Mesothelial cell of epicardium (in vitro differentiated cells): ENCODE data around the gene PNPLA2. TPM values are rescaled to one million over a fixed set of nuclear protein-coding genes. Genes with fewer than 3 reads are reported as not detected.

ENCODE experiments used
- DNase-seq, 2 experiments: peaks; one replicate each; pipeline ENCODE4 v3.0.0; 2021; ENCODE audit warnings: low spot score in 2 of 2; ENCODE audit not compliant: unreplicated experiment in 2 of 2
- H3K27ac Mint-ChIP-seq: 2 replicates; pipeline ENCODE4 v1.8.0; 2021; ENCODE audit warnings: mixed read lengths
- H3K27me3 Mint-ChIP-seq: 2 replicates; pipeline ENCODE4 v1.8.0; 2021; ENCODE audit warnings: low read depth, mixed read lengths
- H3K36me3 Mint-ChIP-seq: 2 replicates; pipeline ENCODE4 v1.8.0; 2021; ENCODE audit warnings: mixed read lengths
- H3K4me1 Mint-ChIP-seq: 2 replicates; pipeline ENCODE4 v1.8.0; 2021; ENCODE audit warnings: mixed read lengths
- H3K4me3 Mint-ChIP-seq: 2 replicates; pipeline ENCODE4 v1.8.0; 2021; ENCODE audit warnings: mild to moderate bottlenecking, moderate library complexity, mixed read lengths
- H3K9me3 Mint-ChIP-seq: 2 replicates; pipeline ENCODE4 v1.8.0; 2021; ENCODE audit warnings: mixed read lengths
- total RNA-seq: library from RNA; stranded (reverse); gene quantifications from 3 replicates; pipeline ENCODE4 v1.2.1, GENCODE V29; 2021
- TF ChIP-seq, protein P1 (sequence below): fragments of 200-600 bp; sonication (generic); IDR thresholded peaks from one replicate; pipeline ENCODE4 v1.5.0; 2021; ENCODE audit warnings: antibody characterized with exemption; ENCODE audit not compliant: unreplicated experiment

PNPLA2 gene
- total RNA-seq, 1 donor from 2014 or later = 50.9 TPM

DNA sequence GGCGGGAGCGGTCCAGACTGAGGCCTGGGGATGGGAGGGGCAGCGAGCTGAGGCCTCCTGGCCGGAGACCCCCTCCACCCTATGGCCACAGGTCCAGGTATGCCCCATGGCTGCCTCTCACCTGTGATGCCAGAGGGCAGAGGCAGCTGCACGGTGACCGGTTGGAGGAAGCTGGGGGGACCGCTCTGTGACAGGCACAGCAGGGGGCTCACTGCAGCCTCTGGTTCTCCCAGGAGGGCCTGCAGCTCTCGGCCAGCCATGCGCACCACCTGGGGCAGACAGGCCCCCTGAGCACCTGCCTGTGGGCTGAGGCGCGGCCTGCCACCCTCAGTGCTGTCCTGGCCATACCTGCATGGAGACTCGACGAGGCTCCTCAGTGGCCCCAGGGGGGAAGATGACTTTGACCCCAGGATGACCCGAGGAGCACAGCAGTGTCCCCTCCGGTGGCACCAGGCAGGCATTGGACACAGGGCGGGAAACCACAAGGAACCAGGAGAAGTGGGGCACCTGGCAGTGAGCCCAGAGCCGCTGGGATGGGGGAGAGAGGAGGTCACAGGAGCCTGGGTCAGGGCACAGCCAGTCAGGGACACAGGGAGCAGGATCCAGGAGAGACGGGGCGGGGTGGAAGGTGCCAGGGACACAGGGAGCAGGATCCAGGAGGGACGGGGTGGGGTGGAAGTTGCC is 17.5 kb upstream of the PNPLA2 start:
- Mint-ChIP-seq H3K4me1 (peaks cover 17% of the 10 kb centered on the region), H3K27ac (no peak overlapping the region), H3K36me3 (no peaks in the 10 kb centered on the region), H3K4me3 (no peak overlapping the region), H3K27me3 (no peaks in the 10 kb centered on the region), H3K9me3 (no peaks in the 10 kb centered on the region)
- DNase-seq = no peak
- TF ChIP-seq, protein P1, sequence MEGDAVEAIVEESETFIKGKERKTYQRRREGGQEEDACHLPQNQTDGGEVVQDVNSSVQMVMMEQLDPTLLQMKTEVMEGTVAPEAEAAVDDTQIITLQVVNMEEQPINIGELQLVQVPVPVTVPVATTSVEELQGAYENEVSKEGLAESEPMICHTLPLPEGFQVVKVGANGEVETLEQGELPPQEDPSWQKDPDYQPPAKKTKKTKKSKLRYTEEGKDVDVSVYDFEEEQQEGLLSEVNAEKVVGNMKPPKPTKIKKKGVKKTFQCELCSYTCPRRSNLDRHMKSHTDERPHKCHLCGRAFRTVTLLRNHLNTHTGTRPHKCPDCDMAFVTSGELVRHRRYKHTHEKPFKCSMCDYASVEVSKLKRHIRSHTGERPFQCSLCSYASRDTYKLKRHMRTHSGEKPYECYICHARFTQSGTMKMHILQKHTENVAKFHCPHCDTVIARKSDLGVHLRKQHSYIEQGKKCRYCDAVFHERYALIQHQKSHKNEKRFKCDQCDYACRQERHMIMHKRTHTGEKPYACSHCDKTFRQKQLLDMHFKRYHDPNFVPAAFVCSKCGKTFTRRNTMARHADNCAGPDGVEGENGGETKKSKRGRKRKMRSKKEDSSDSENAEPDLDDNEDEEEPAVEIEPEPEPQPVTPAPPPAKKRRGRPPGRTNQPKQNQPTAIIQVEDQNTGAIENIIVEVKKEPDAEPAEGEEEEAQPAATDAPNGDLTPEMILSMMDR = no peak

DNA sequence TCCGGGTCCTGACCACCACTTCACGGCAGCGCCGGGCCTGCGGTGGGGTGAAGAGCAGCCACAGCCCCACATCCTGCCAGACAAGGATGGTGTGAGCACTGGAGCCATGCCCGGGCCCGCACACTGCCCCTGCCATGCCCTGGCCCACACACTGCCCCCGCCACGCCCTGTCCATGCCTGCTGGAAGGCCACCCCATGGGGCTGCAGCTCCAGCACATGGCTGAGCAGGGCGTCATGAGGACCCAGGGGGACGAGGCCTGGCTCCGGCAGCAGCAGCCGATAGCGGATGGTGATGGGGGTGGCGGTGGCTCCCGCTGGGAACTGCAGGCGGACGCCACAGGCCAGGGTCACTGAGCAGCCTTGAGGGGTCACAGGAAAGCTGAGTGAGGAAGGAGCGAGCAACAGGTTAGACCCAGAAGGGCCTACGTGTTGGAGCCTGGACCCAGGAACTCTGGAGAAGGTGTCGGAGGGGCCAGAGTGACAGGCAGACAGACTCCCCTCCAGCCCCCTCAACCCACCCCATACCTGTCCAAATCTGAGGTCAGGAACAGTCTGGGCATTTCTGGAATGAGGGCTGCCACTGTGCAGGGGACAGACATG is 16.6 kb upstream of the PNPLA2 start:
- no peaks in the 10 kb centered on the region for H3K9me3 Mint-ChIP-seq
- TF ChIP-seq, protein P1 = no peak
- no peak overlapping the region for H3K4me3 Mint-ChIP-seq
- H3K36me3 Mint-ChIP-seq = no peaks in the 10 kb centered on the region
- H3K4me1 Mint-ChIP-seq = peaks cover 10% of the 10 kb centered on the region
- H3K27me3 Mint-ChIP-seq = no peaks in the 10 kb centered on the region
- no peak for DNase-seq
- no peak overlapping the region for H3K27ac Mint-ChIP-seq

DNA sequence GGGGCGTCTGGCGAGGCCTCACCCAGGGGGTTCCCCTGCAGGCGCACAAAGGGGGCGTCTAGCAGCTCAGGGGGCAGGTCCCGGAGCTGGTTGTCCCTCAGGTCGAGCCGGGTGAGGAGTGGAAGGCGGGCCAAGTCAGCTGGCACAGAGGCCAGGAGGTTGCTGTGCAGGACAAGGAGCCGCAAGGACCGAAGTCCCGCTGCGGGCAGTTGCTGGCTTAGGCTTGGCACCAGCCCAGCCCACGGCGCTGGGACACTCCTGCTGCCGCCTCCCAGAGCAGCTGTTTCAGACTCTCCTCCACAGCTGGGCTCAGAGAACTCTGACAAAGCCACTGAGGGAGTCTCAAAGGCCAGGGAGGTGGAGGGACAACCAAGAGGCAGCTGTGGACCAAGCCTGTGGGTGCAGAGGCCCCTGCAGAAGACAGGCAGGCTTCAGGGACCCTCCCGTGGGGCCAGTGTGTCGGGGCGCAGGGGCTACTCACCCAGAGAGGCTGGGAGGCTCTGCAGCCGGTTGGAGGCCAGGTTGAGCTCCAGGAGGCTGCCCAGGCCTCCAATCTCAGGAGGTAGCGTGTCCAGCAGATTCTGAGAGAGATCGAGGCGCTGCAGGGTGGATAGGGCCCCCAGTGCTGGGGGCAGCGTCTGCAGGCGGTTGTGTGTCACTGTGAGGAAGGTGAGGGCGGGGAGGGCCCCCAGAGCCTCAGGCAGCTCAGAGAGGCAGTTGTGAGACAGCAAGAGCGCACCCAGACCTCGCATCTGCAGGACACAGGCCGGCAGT is 15.8 kb upstream of the PNPLA2 start:
- H3K36me3 Mint-ChIP-seq = no peaks in the 10 kb centered on the region
- H3K4me3 Mint-ChIP-seq = peak overlapping the region; percentile 42
- peaks cover 12% of the 10 kb centered on the region for H3K4me1 Mint-ChIP-seq
- no peak for DNase-seq
- no peaks in the 10 kb centered on the region for H3K27me3 Mint-ChIP-seq
- H3K9me3 Mint-ChIP-seq = no peaks in the 10 kb centered on the region
- TF ChIP-seq, protein P1 = no peak
- H3K27ac Mint-ChIP-seq = no peak overlapping the region

DNA sequence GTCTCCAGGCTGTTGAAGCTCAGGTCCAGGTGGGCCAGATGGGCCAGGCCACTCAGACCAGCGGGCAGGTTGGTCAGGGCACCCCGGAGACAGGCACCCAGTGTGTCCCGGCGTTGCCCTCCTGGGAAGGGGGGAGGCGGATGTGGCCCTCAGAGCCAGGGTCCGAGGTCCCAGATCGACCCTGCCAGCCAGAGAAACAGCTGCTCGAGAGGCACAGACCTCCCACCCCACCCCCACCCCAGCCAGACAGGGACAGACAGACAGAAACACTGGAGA is 15.3 kb upstream of the PNPLA2 start:
- H3K27ac Mint-ChIP-seq = no peak overlapping the region
- H3K27me3 Mint-ChIP-seq = no peaks in the 10 kb centered on the region
- peaks cover 14% of the 10 kb centered on the region for H3K4me1 Mint-ChIP-seq
- TF ChIP-seq, protein P1 = no peak
- no peaks in the 10 kb centered on the region for H3K36me3 Mint-ChIP-seq
- H3K9me3 Mint-ChIP-seq = no peaks in the 10 kb centered on the region
- no peak overlapping the region for H3K4me3 Mint-ChIP-seq
- DNase-seq = no peak

DNA sequence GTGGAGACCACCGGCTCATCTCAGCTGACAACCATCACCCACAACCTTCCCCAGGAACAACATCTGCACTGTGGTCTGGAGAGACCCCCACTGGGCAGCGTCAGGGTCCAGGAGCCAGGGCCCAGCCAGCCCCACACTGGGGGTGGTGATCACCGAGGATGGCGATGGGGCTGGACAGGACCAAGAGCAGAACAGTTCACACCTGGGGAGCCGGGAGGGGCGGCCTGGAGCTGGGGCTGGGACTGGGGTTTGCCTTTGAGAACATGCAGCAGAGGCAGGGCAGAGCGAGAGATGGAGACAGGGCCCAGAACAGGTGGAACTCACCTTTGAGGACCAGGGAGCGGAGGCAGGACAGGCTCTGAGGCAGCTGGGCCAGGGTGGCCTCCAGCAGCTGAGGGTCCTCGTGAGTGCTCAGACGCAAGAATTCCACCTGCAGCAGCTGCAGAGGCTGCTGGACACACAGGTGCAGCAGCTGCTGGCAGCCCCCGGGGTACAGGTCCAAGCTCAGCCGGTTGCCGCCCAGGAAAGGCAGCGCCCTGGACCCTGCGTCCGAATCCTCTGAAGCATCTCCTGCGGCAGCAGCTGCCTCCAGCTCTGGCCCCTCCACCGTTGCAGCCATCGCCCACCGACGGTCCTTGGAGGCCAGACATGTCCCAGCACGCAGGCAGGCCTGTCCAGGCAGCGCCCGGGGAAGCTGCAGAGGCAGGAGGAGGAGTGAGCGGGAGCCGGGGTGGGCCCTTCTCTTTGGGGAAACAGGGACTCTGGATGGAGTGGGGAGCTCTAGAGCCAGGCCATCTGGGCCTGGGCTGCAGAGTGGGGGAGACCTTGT is 14.7 kb upstream of the PNPLA2 start:
- Mint-ChIP-seq H3K4me1 (peaks cover 20% of the 10 kb centered on the region), H3K27me3 (no peaks in the 10 kb centered on the region), H3K9me3 (no peaks in the 10 kb centered on the region), H3K27ac (peak overlapping the region; percentile 64), H3K4me3 (peak overlapping the region; percentile 76), H3K36me3 (no peaks in the 10 kb centered on the region)
- DNase-seq = peak; percentile 69 to 81
- TF ChIP-seq, protein P1 = no peak
